Measurements from ENCODE around the gene MAPKBP1. TPM values are rescaled to one million over a fixed set of nuclear protein-coding genes. Genes with fewer than 3 reads are reported as not detected.

Gene MAPKBP1
- total and polyA plus RNA-seq, 9 donors: 10.6 to 46.9 (median 38.9) TPM

DNA sequence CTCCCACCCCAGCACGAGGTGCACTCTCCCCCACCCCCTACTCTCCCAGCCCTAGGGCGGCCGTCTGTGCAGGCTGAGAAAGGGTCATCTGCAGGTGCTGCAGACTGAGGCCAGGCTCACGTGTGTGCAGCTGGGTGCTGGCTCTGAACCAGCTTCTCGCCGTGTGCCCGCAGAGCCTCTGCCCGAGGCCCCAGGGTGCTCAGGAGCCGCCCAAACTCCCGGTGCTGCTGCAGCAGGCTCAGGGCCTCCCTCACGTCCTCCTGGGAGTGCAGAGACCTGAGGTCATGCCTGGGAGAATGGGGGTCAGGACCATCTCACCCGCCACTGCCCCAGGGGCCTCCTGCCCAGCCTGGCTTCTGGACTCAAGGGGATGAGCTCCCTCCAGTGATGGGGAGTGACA, 102.4 kb downstream of the MAPKBP1 start:
- Histone ChIP-seq H3K36me3 (no peaks in the 10 kb centered on the region), H3K27me3 (no peaks in the 10 kb centered on the region), H3K4me3 (no peak overlapping the region), H3K4me1 (ENCODE audit: insufficient read depth) (no peaks in the 10 kb centered on the region), H3K27ac (no peak overlapping the region), H3K9me3 (no peaks in the 10 kb centered on the region)
- TF ChIP-seq EP300 (IDR thresholded peaks at IDR 0.05): no peak
- TF ChIP-seq, protein P1, sequence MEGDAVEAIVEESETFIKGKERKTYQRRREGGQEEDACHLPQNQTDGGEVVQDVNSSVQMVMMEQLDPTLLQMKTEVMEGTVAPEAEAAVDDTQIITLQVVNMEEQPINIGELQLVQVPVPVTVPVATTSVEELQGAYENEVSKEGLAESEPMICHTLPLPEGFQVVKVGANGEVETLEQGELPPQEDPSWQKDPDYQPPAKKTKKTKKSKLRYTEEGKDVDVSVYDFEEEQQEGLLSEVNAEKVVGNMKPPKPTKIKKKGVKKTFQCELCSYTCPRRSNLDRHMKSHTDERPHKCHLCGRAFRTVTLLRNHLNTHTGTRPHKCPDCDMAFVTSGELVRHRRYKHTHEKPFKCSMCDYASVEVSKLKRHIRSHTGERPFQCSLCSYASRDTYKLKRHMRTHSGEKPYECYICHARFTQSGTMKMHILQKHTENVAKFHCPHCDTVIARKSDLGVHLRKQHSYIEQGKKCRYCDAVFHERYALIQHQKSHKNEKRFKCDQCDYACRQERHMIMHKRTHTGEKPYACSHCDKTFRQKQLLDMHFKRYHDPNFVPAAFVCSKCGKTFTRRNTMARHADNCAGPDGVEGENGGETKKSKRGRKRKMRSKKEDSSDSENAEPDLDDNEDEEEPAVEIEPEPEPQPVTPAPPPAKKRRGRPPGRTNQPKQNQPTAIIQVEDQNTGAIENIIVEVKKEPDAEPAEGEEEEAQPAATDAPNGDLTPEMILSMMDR (IDR thresholded peaks at IDR 0.05): no peak
- no peak for TF ChIP-seq POLR2A (IDR thresholded peaks at IDR 0.05)
- WGBS, 3 donors: 57 to 69% (median 66%) methylated on average over 11 to 12 of the region's 12 CpGs
- DNase-seq: no peak
- intact Hi-C loops (cut with DNase I): no loop called here

Small RNA genes lying within 50 kb of the gene (microRNA-seq; reads per million reads assigned to microRNA genes)
- gene MIR4310: 0 reads per million in 3 donors

Small RNA genes lying within 50 kb of the gene (small RNA-seq; reads per million reads assigned to genes)
- gene JMJD7-PLA2G4B: not detected
- gene MIR4310: not detected
- not detected for gene RNA5SP393

Other genes starting within 250 kb of the MAPKBP1 start
- gene RPAP1, start 230.2 kb upstream of the MAPKBP1 start, total RNA-seq: 10 to 100 TPM; 19.1 to 33.2 (median 22.5) TPM
- 10 to 100 TPM in 1 of 2 donors, 1 to 10 TPM in 1; 8.6 to 12.0 TPM for gene RPAP1, start 230.2 kb upstream of the MAPKBP1 start, polyA plus RNA-seq
- 100 to 1,000 TPM in 5 of 7 donors, 10 to 100 TPM in 2; 43.1 to 265 (median 135) TPM for gene TYRO3, start 215.3 kb upstream of the MAPKBP1 start, total RNA-seq
- gene TYRO3, start 215.3 kb upstream of the MAPKBP1 start, polyA plus RNA-seq: 10 to 100 TPM; 37.7 to 78.7 TPM
- gene MGA, start 114.1 kb upstream of the MAPKBP1 start, total RNA-seq: 10 to 100 TPM; 43.4 to 90.2 (median 61.6) TPM
- 10 to 100 TPM in 1 of 2 donors, 1 to 10 TPM in 1; 7.1 to 14.8 TPM for gene MGA, start 114.1 kb upstream of the MAPKBP1 start, polyA plus RNA-seq
- 10 to 100 TPM; 13.8 to 21.4 (median 15.6) TPM for gene JMJD7, start 53.6 kb downstream of the MAPKBP1 start, total RNA-seq
- gene JMJD7, start 53.6 kb downstream of the MAPKBP1 start, polyA plus RNA-seq: 10 to 100 TPM in 1 of 2 donors, 1 to 10 TPM in 1; 3.0 to 11.4 TPM
- 10 to 100 TPM in 4 of 7 donors, 1 to 10 TPM in 3; 4.8 to 17.5 (median 12.8) TPM for gene PLA2G4B, start 64.4 kb downstream of the MAPKBP1 start, total RNA-seq
- 10 to 100 TPM in 1 of 2 donors, 1 to 10 TPM in 1; 8.6 to 10.6 TPM for gene PLA2G4B, start 64.4 kb downstream of the MAPKBP1 start, polyA plus RNA-seq
- gene SPTBN5, start 119.6 kb downstream of the MAPKBP1 start, total RNA-seq: 1 to 10 TPM in 2 of 7 donors, under 1 TPM in 5; 0.30 to 1.5 (median 0.77) TPM
- under 1 TPM; 0.28 to 0.80 TPM for gene SPTBN5, start 119.6 kb downstream of the MAPKBP1 start, polyA plus RNA-seq
- 10 to 100 TPM in 6 of 7 donors, 1 to 10 TPM in 1; 8.8 to 23.3 (median 14.8) TPM for gene EHD4, start 198.1 kb downstream of the MAPKBP1 start, total RNA-seq
- gene EHD4, start 198.1 kb downstream of the MAPKBP1 start, polyA plus RNA-seq: 10 to 100 TPM; 11.7 to 13.7 TPM
- under 1 TPM in 1 of 7 donors, not detected in 6; 0.11 TPM for gene PLA2G4E, start 246.6 kb downstream of the MAPKBP1 start, total RNA-seq
- gene PLA2G4E, start 246.6 kb downstream of the MAPKBP1 start, polyA plus RNA-seq: under 1 TPM in 1 of 2 donors, not detected in 1; 0.02 TPM